Measurements from ENCODE around the gene DDB1.

DNA sequence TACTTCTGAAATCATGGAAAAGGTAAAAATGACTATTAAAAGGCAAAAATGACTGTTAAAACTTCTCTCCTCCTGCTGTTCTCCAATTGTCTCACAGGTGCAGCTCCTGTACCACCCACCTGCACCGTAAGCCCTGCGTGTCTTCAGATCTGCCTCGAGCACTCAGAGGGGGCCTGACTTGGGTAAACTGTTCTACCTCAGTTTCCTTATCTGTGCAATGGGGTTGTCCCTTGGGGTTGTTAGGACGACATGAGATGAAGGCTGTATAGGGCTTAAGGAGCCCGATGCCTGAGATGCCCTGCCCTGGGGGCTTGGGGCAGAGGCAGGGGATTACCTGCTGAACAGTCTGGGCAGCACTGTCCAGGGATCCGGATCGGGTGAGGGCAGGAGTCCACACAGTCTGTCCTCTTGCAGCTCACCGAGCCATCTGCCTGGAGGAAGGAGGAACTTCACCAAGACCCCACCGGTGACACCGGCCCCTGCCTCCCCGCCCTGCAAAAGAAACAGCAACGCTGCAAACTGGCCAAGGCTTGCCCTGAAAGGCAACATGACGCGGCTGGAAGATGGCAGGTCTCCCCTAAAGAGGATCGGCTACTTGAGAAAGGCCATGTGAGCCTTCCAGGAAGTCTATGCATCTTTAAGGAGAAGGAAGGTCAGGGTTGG lies 64.2 kb downstream of the DDB1 start:
- TF ChIP-seq, protein P1, sequence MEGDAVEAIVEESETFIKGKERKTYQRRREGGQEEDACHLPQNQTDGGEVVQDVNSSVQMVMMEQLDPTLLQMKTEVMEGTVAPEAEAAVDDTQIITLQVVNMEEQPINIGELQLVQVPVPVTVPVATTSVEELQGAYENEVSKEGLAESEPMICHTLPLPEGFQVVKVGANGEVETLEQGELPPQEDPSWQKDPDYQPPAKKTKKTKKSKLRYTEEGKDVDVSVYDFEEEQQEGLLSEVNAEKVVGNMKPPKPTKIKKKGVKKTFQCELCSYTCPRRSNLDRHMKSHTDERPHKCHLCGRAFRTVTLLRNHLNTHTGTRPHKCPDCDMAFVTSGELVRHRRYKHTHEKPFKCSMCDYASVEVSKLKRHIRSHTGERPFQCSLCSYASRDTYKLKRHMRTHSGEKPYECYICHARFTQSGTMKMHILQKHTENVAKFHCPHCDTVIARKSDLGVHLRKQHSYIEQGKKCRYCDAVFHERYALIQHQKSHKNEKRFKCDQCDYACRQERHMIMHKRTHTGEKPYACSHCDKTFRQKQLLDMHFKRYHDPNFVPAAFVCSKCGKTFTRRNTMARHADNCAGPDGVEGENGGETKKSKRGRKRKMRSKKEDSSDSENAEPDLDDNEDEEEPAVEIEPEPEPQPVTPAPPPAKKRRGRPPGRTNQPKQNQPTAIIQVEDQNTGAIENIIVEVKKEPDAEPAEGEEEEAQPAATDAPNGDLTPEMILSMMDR (IDR thresholded peaks at IDR 0.05; ENCODE audit: low read depth, low read length, poor library complexity, severe bottlenecking): no peak
- TF ChIP-seq EZH2phosphoT487 (IDR thresholded peaks at IDR 0.05; ENCODE audit: borderline replicate concordance, low read length): no peak
